Endothelial cell of umbilical vein (primary cell): ENCODE results near the gene KRTAP10-10. TPM values are rescaled to one million over a fixed set of nuclear protein-coding genes. Genes with fewer than 3 reads are reported as not detected.

Experiments used
- BruUV-seq: library from RNA; stranded (reverse); fragments of 400-500 nt; replicated peaks from 2 replicates; lab custom pipeline; 2021; lab: Mats Ljungman, UMichigan
- CTCF ChIA-PET: fragments of 300-600, 350-600 bp; sonication (Branson Sonifier 250); formaldehyde crosslinking; loops from one replicate; lab custom pipeline; 2021; ENCODE audit warnings: antibody characterized with exemption, inconsistent platforms; lab: Charles Lee
- POLR2A ChIA-PET: fragments of 300-600, 350-600 bp; sonication (Branson Sonifier 250); formaldehyde crosslinking; loops from one replicate; lab custom pipeline; 2021; ENCODE audit warnings: antibody characterized with exemption, inconsistent platforms; lab: Charles Lee
- DNase-seq: peaks from one replicate; pipeline ENCODE4 v3.0.0-alpha.2; 2011; ENCODE audit warnings: low read depth, low spot score
- FAIRE-seq: peaks from 2 replicates; lab custom pipeline; 2011; peaks lifted over from hg19 to GRCh38; lab: Jason Lieb, UNC
- H2AFZ ChIP-seq: 2 replicates; pipeline ENCODE4 v1.6.0; 2012; ENCODE audit warnings: low read depth, low read length, control low read depth, inconsistent platforms
- H3K27ac ChIP-seq: 2 replicates; pipeline ENCODE4 v1.5.1; 2011; ENCODE audit warnings: low read depth, mild to moderate bottlenecking, control low read depth, low read length, moderate library complexity; ENCODE audit not compliant: insufficient read depth
- H3K27me3 ChIP-seq, 2 experiments: 2 replicates each; pipeline versions ENCODE4 v1.6.0 to v1.6.1; 2011; ENCODE audit warnings: low read length in 2 of 2, mixed read lengths in 1 of 2; ENCODE audit not compliant: control insufficient read depth in 2 of 2, insufficient read depth in 2 of 2
- H3K36me3 ChIP-seq, 2 experiments: 2 replicates in 1 of 2; 3 replicates in 1 of 2; pipeline ENCODE4 v1.5.1; 2011; ENCODE audit warnings: low read length in 2 of 2, mild to moderate bottlenecking in 1 of 2, moderate library complexity in 1 of 2; ENCODE audit not compliant: control insufficient read depth in 2 of 2, insufficient read depth in 2 of 2; ENCODE audit errors: extremely low read depth in 1 of 2
- H3K4me1 ChIP-seq: 3 replicates; pipeline ENCODE4 v1.5.1; 2011; ENCODE audit warnings: mild to moderate bottlenecking, low read length; ENCODE audit not compliant: control insufficient read depth, insufficient read depth; ENCODE audit errors: extremely low read depth
- H3K4me2 ChIP-seq: 2 replicates; pipeline ENCODE4 v1.6.1; 2011; ENCODE audit warnings: low read length, control low read depth, mixed read lengths; ENCODE audit not compliant: insufficient read depth
- H3K4me3 ChIP-seq, 3 experiments: fragments of 200-600 bp in 1 of 3; sonication (generic), shearing (Covaris generic) in 1 of 3; replicated peaks in 1 of 3; 2 replicates each; pipeline ENCODE4 v1.5.1; 2011 to 2016; ENCODE audit warnings: control low read depth in 3 of 3, low read length in 3 of 3, mild to moderate bottlenecking in 2 of 3, inconsistent platforms in 1 of 3, low read depth in 1 of 3, moderate library complexity in 1 of 3; ENCODE audit not compliant: insufficient read depth in 1 of 3
- H3K79me2 ChIP-seq: 2 replicates; pipeline ENCODE4 v1.6.0; 2012; ENCODE audit warnings: low read length, inconsistent platforms; ENCODE audit not compliant: control insufficient read depth, insufficient read depth
- H3K9ac ChIP-seq: replicated peaks from 2 replicates; pipeline ENCODE3; 2011; ENCODE audit warnings: low read length, control low read depth; ENCODE audit not compliant: insufficient read depth; ENCODE audit errors: extremely low read depth
- H3K9me1 ChIP-seq: replicated peaks from 3 replicates; pipeline ENCODE4 v1.6.0; 2011; ENCODE audit warnings: mild to moderate bottlenecking, low read length; ENCODE audit not compliant: control insufficient read depth, insufficient read depth; ENCODE audit errors: extremely low read depth
- H3K9me3 ChIP-seq: replicated peaks from 2 replicates; pipeline ENCODE4 v1.5.1; 2012; ENCODE audit warnings: low read length, inconsistent platforms; ENCODE audit not compliant: control insufficient read depth, insufficient read depth
- H4K20me1 ChIP-seq: replicated peaks from 2 replicates; pipeline ENCODE3; 2011; ENCODE audit warnings: mild to moderate bottlenecking, low read length; ENCODE audit not compliant: control insufficient read depth, insufficient read depth; ENCODE audit errors: extremely low read depth
- EZH2 ChIP-seq: IDR thresholded peaks from 2 replicates; pipeline ENCODE4 v1.6.1; 2012; ENCODE audit warnings: borderline replicate concordance, low read depth, mild to moderate bottlenecking, moderate library complexity, low read length, inconsistent platforms; ENCODE audit not compliant: severe bottlenecking
- FOS ChIP-seq: IDR thresholded peaks from 2 replicates; pipeline ENCODE4 v1.6.1; 2011; ENCODE audit warnings: mild to moderate bottlenecking, low read length, moderate library complexity, borderline replicate concordance; ENCODE audit not compliant: insufficient read depth
- GATA2 ChIP-seq: IDR thresholded peaks from 2 replicates; pipeline ENCODE4 v1.7.0; 2011; ENCODE audit warnings: low read depth, mild to moderate bottlenecking, moderate library complexity, mixed read lengths, low read length; ENCODE audit not compliant: insufficient read length, insufficient read depth
- JUN ChIP-seq: IDR thresholded peaks from 2 replicates; pipeline ENCODE4 v1.6.1; 2011; ENCODE audit warnings: borderline replicate concordance, low read depth; ENCODE audit not compliant: insufficient read length, insufficient read depth
- MYC ChIP-seq: IDR thresholded peaks from one replicate; pipeline ENCODE4 v1.6.1; 2011; ENCODE audit warnings: mild to moderate bottlenecking, low read depth, low read length
- POLR2A ChIP-seq: IDR thresholded peaks from 2 replicates; pipeline ENCODE4 v1.6.1; 2012; ENCODE audit warnings: low read depth, mild to moderate bottlenecking, control low read depth, low read length
- POLR2AphosphoS5 ChIP-seq: IDR thresholded peaks from 2 replicates; pipeline ENCODE4 v1.6.1; 2012; ENCODE audit warnings: low read depth, mild to moderate bottlenecking, control low read depth, low read length, moderate library complexity; ENCODE audit not compliant: insufficient read depth
- dilution Hi-C: fragments of 300-500 bp; cut with MboI; formaldehyde crosslinking; loops from one replicate; pipeline ENCODE4 v1.15.0; 2019; ENCODE audit warnings: low sequenced_read_pairs; ENCODE audit not compliant: extremely low pct_ligation_motif_present
- intact Hi-C: fragments of 100-400 bp; cut with micrococcal nuclease; formaldehyde crosslinking; loops from one replicate; pipeline ENCODE4 v1.10.0; 2022
- polyA plus RNA-seq, 4 experiments: library from polyadenylated mRNA; depleted of rRNA in 3 of 4; stranded (reverse) in 3 of 4; unstranded in 1 of 4; fragments of >200 nt; gene quantifications; 2 replicates each; pipeline versions ENCODE4 v1.2.1 to v1.2.3, GENCODE V29; 2011 to 2012; ENCODE audit warnings: missing spikeins in 1 of 4
- total RNA-seq: library from RNA; stranded (reverse); gene quantifications from 2 replicates; pipeline ENCODE4 v1.2.3, GENCODE V29; 2021
- TF ChIP-seq, protein P1 (sequence below), 2 donors: IDR thresholded peaks; 1 replicate in 1 of 2; 2 replicates in 1 of 2; pipeline ENCODE4 v1.5.1; 2011; ENCODE audit warnings: low read length in 2 of 2, mild to moderate bottlenecking in 2 of 2, moderate library complexity in 2 of 2, control low read depth in 1 of 2, inconsistent platforms in 1 of 2, low read depth in 1 of 2; ENCODE audit not compliant: insufficient read depth in 1 of 2; ENCODE audit errors: extremely low read depth in 1 of 2
- TF ChIP-seq, protein P2 (sequence below): IDR thresholded peaks from 2 replicates; pipeline ENCODE4 v1.6.1; 2011; ENCODE audit not compliant: insufficient read depth, insufficient read length

The KRTAP10-10 gene
- total and polyA plus RNA-seq, 2 donors (not counting 3 experiments of a cell fraction or from before 2014, with no cell fraction given) = not detected

- Histone ChIP-seq H3K36me3 (no peaks in the 10 kb centered on the region), H3K27me3 (peaks cover 0 to 1% of the 10 kb centered on the region in 2 experiments), H3K9me3 (peaks cover 5% of the 10 kb centered on the region), H2AFZ (no peak within 1 kb of the TSS), H3K9me1 (no peaks in the 10 kb centered on the region), H3K4me2 (no peak within 1 kb of the TSS), H3K4me3 (no peak within 1 kb of the TSS), H3K79me2 (no peaks in the 10 kb centered on the region), H3K27ac (no peak within 1 kb of the TSS), H4K20me1 (no peaks in the 10 kb centered on the region), H3K9ac (no peak within 1 kb of the TSS), H3K4me1 (no peaks in the 10 kb centered on the region)
- intact Hi-C loops = no loop called here
- CTCF ChIA-PET = no interaction called here
- no peak for FAIRE-seq
- POLR2A ChIA-PET = no interaction called here
- dilution Hi-C loops = no loop called here
- no peak for TF ChIP-seq FOS
- TF ChIP-seq EZH2 = no peak
- TF ChIP-seq, protein P1, sequence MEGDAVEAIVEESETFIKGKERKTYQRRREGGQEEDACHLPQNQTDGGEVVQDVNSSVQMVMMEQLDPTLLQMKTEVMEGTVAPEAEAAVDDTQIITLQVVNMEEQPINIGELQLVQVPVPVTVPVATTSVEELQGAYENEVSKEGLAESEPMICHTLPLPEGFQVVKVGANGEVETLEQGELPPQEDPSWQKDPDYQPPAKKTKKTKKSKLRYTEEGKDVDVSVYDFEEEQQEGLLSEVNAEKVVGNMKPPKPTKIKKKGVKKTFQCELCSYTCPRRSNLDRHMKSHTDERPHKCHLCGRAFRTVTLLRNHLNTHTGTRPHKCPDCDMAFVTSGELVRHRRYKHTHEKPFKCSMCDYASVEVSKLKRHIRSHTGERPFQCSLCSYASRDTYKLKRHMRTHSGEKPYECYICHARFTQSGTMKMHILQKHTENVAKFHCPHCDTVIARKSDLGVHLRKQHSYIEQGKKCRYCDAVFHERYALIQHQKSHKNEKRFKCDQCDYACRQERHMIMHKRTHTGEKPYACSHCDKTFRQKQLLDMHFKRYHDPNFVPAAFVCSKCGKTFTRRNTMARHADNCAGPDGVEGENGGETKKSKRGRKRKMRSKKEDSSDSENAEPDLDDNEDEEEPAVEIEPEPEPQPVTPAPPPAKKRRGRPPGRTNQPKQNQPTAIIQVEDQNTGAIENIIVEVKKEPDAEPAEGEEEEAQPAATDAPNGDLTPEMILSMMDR (IDR thresholded peaks at IDR 0.05; ENCODE audit: extremely low read depth in 1 of 2, insufficient read depth in 1 of 2, low read depth in 1 of 2, low read length in 2 of 2) = no peak
- no peak for TF ChIP-seq GATA2
- no peak for TF ChIP-seq JUN
- TF ChIP-seq POLR2AphosphoS5 = no peak
- TF ChIP-seq, protein P2, sequence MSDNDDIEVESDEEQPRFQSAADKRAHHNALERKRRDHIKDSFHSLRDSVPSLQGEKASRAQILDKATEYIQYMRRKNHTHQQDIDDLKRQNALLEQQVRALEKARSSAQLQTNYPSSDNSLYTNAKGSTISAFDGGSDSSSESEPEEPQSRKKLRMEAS = no peak
- TF ChIP-seq POLR2A = no peak
- no peak for TF ChIP-seq MYC
- no TSS peak for BruUV-seq
- no peak for DNase-seq
Measured at GRCh38 chr21:44612029-44612486, 25.1 kb upstream of the KRTAP10-10 start, which contains the start of gene KRTAP10-8. Gene KRTAP10-8, plus strand, starts transcription at chr21:44612079. Its CDS starts 22 bp downstream, at chr21:44612101.
